Smooth muscle cell of the brain vasculature (primary cell): ENCODE data around the gene EDN1.

Experiments
- DNase-seq: peaks from one replicate; pipeline ENCODE4 v3.0.0-alpha.2; 2012; ENCODE audit warnings: low read depth, low spot score

EDN1 gene

GRCh38 chr6:12289933-12290820 is at the start of gene EDN1:
Gene EDN1 (plus strand): TSS chr6:12290361. CDS start chr6:12290630, 269 bp downstream.
- peak; percentile 50 for DNase-seq

GRCh38 chr6:12241493-12242175 is 48.5 kb upstream of the EDN1 start:
- DNase-seq: no peak

- DNase-seq: no peak
Measured at GRCh38 chr6:12243169-12243568, 47.0 kb upstream of the EDN1 start.

DNA sequence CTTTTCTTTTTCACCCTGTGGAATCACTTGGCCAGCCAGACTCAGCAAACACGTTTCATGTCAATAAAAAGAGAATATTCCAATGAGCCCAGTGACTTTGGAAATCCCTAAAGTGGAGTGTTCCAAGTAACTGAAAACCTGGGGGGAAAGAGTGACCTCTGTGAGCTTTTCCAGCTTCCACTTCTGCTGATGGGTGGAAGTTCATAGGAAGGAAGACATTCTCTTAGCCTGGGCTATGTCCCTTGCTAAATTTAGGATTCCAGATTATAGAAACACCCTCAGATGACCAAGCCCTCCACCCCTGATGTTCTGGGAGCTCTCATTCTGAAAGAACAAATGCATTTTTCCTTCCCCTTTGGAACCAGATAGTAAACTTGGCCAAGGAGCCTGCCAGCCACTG is 44.8 kb upstream of the EDN1 start:
- DNase-seq: no peak

GRCh38 chr6:12245763-12246718 is 44.1 kb upstream of the EDN1 start:
- peak; percentile 12 for DNase-seq

GRCh38 chr6:12246900-12247299 is 43.3 kb upstream of the EDN1 start:
- no peak for DNase-seq

DNA sequence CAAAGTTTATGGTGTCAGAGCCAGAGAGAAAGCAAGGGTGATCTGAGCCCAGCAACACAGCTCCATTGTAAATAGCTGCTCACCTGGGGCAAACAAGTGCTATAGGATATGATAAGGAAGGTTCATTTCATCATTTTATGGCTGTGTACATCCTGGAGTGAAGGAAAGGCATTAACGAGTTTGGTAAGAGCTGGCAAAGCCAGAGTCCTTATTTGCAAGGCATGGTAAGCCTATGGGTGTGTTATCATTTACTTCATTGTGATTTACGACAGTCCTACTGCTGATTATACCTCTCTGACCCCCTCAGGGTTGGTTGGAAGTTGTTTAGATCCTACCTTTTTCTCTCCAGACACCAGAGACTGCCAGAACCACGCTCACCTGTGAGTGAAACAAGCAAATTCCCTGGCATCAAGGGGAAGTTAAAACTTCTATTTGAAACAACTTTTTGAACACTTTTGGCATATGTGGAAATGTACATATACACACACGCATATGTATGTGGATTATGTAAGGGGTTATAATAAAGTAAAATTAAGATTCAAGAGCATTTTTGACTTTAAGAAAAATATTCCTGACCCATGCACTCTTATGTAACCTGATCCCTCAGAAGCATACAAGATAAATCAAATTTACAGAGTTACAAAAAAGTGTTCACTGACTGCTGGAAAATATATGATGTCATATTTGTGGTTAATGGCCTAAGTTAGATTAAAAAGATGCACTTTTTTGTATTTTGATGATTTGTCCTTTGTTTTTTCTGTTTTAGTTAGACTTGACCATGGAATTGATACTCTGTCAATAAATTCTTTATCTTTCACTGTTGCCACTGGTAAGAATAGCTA is 40.4 kb upstream of the EDN1 start:
- no peak for DNase-seq

DNA sequence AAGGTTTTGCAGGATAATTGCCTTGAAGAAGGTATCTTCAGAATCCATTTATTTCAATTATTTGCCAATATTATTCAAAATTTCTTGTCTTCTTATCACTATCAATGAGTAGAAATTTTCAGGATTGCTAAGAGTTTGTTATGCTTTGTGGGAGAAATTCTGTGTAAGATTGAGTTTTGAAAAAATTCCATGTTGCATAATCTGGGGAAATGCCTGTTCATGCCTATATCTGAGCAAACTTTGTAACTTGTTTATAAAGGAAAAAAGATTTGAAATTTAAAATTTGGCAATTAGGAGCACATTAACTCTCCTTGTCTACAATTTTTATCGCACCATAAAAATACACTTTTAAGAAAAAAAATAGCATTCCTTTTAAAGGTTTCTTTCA is 39.8 kb upstream of the EDN1 start:
- DNase-seq: no peak

- DNase-seq: no peak
Measured at GRCh38 chr6:12254210-12254609, 36.0 kb upstream of the EDN1 start.

DNA sequence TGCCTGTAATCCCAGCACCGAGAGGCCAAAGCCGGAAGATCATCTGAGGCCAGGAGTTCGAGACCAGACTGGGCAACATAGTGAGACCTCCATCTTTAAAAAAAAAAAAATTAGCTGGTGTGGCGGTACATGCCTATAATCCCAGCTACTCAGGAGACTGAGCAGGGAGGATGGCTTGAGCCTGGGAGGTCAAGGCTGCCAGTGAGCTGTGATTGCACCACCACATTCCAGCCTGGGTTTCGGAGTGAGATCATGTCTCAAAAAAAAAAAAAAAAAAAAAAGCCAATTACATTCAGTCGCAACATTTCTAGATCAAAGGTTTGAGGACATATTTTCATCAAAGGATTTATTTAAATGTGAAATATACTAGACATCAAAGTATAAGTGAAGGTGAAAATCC is 32.0 kb upstream of the EDN1 start:
- no peak for DNase-seq

GRCh38 chr6:12258591-12259075 is 31.5 kb upstream of the EDN1 start:
- no peak for DNase-seq

DNA sequence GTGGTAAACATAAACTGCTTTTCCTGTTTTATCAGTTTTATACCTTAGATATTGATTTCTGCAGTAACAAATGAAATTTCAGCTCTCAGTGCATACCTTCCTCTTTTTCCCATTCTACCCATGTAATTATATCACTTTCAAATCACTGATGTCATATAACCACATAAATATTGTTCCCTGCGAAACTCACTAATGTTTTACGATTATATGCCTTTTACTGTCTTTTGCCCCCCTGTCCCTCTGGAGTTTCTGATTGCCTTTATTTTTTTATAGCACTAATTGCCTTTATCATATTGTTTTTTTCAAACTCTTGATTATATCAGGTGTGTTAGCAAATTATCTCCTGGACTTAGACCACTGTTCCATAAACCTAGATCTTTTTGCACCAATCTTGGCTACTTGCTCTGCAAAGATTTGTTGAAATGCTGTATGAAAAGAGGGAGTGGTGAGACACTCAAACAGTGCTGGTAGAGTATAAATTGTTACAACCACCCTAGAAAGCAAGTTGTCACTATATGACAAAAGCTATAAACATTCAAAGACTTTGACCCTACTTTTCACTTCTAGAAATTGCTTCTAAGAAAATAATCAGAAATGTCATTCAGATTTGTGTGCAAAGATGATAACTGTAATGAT is 29.6 kb upstream of the EDN1 start:
- DNase-seq: no peak

- no peak for DNase-seq
Measured at GRCh38 chr6:12261502-12261901, 28.7 kb upstream of the EDN1 start.

GRCh38 chr6:12262236-12263061 is 27.7 kb upstream of the EDN1 start:
- no peak for DNase-seq

- DNase-seq: no peak
Measured at GRCh38 chr6:12263403-12263802, 26.8 kb upstream of the EDN1 start.

- DNase-seq: no peak
Measured at GRCh38 chr6:12264671-12265070, 25.5 kb upstream of the EDN1 start.

DNA sequence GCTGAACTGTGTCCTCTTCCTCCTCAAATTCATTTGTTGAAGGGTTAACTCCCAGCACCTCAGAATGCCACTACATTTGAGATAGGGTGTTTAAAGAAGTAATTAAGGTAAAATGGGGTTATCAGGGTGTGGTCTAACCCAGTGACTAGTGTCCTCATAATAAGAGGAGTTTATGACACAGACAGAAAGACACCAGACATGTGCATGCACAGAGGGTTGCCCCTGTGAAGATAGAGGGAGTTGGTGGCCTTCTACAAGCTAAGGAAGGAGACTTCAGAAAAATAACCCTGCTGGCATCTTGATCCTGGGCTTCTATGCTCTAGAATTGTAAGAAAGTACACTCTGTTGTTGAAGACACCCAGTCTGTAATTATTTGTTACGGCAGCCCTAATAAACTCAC is 24.9 kb upstream of the EDN1 start:
- DNase-seq: no peak

- DNase-seq: no peak
Measured at GRCh38 chr6:12265791-12266190, 24.4 kb upstream of the EDN1 start.

- no peak for DNase-seq
Measured at GRCh38 chr6:12266571-12266970, 23.6 kb upstream of the EDN1 start.
